ENCODE results near the gene TTC39B.

TTC39B gene

GRCh38 chr9:15310107-15310850, 3.3 kb upstream of the TTC39B start:
- H2BK120ac ChIP-seq (ENCODE audit: low read depth, low read length): no peak overlapping the region
- H3K23ac ChIP-seq (ENCODE audit: low read length in 2 of 2): no peak overlapping the region
- no peak overlapping the region for H3K4ac ChIP-seq (ENCODE audit: low read depth in 1 of 2, low read length in 2 of 2)
- H4K8ac ChIP-seq (ENCODE audit: low read length): no peak overlapping the region
- no peak overlapping the region for H2BK5ac ChIP-seq (ENCODE audit: low read depth, low read length, poor library complexity, severe bottlenecking)
- H2BK12ac ChIP-seq (ENCODE audit: low read length in 2 of 2): no peak overlapping the region
- no peak overlapping the region for H3K4me2 ChIP-seq (ENCODE audit: low read length, poor library complexity, severe bottlenecking)
- WGBS: 37% methylated on average over 2 of the region's 6 CpGs
- no peak overlapping the region for H3K27ac ChIP-seq (ENCODE audit: low read length, poor library complexity, severe bottlenecking)
- no peak overlapping the region for H3K14ac ChIP-seq (ENCODE audit: low read length in 2 of 2)
- H3K9me3 ChIP-seq (ENCODE audit: control insufficient read depth, low read length): no peaks in the 10 kb centered on the region
- H3K18ac ChIP-seq (ENCODE audit: low read depth in 1 of 2, low read length in 2 of 2): no peak overlapping the region
- peaks cover 2% of the 10 kb centered on the region for H3K4me1 ChIP-seq (ENCODE audit: control insufficient read depth, insufficient read depth, low read depth, low read length)
- no peaks in the 10 kb centered on the region for H3K27me3 ChIP-seq (ENCODE audit: control insufficient read depth in 1 of 2, insufficient read depth in 1 of 2, low read length in 2 of 2)
- no peak for DNase-seq
- no peaks in the 10 kb centered on the region for H3K36me3 ChIP-seq (ENCODE audit: control insufficient read depth in 1 of 2, insufficient read depth in 2 of 2, low read depth in 1 of 2, low read length in 2 of 2)
- H3K79me1 ChIP-seq (replicated peaks; ENCODE audit: low read length, poor library complexity, severe bottlenecking): peaks cover 3% of the 10 kb centered on the region
- H2AK5ac ChIP-seq (ENCODE audit: low read length, severe bottlenecking): no peak overlapping the region
- H4K91ac ChIP-seq (ENCODE audit: low read length): no peak overlapping the region
- no peak overlapping the region for H2AFZ ChIP-seq (ENCODE audit: low read depth, low read length)
- no peak overlapping the region for H2BK15ac ChIP-seq (ENCODE audit: low read depth, poor library complexity, severe bottlenecking)
- no peak overlapping the region for H3K4me3 ChIP-seq (ENCODE audit: insufficient read depth in 1 of 2, low read depth in 1 of 2, low read length in 2 of 2)
- H3K9ac ChIP-seq (ENCODE audit: low read length): no peak overlapping the region

- H2BK120ac ChIP-seq (ENCODE audit: low read depth, low read length): no peak overlapping the region
- WGBS: 47% methylated on average over 1 of the region's 1 CpG
- no peaks in the 10 kb centered on the region for H3K36me3 ChIP-seq (ENCODE audit: control insufficient read depth in 1 of 2, insufficient read depth in 2 of 2, low read depth in 1 of 2, low read length in 2 of 2)
- no peak overlapping the region for H2AFZ ChIP-seq (ENCODE audit: low read depth, low read length)
- no peaks in the 10 kb centered on the region for H3K9me3 ChIP-seq (ENCODE audit: control insufficient read depth, low read length)
- H3K4me1 ChIP-seq (ENCODE audit: control insufficient read depth, insufficient read depth, low read depth, low read length): peaks cover 2% of the 10 kb centered on the region
- no peak overlapping the region for H3K14ac ChIP-seq (ENCODE audit: low read length in 2 of 2)
- no peak overlapping the region for H2BK15ac ChIP-seq (ENCODE audit: low read depth, poor library complexity, severe bottlenecking)
- DNase-seq: peak; percentile 66
- H2AK5ac ChIP-seq (ENCODE audit: low read length, severe bottlenecking): no peak overlapping the region
- no peak overlapping the region for H2BK5ac ChIP-seq (ENCODE audit: low read depth, low read length, poor library complexity, severe bottlenecking)
- no peak overlapping the region for H3K9ac ChIP-seq (ENCODE audit: low read length)
- H3K79me1 ChIP-seq (replicated peaks; ENCODE audit: low read length, poor library complexity, severe bottlenecking): peaks cover 7% of the 10 kb centered on the region
- no peak overlapping the region for H4K8ac ChIP-seq (ENCODE audit: low read length)
- no peak overlapping the region for H3K4me2 ChIP-seq (ENCODE audit: low read length, poor library complexity, severe bottlenecking)
- H3K27me3 ChIP-seq (ENCODE audit: control insufficient read depth in 1 of 2, insufficient read depth in 1 of 2, low read length in 2 of 2): no peaks in the 10 kb centered on the region
- no peak overlapping the region for H3K18ac ChIP-seq (ENCODE audit: low read depth in 1 of 2, low read length in 2 of 2)
- H3K4ac ChIP-seq (ENCODE audit: low read depth in 1 of 2, low read length in 2 of 2): no peak overlapping the region
- H4K91ac ChIP-seq (ENCODE audit: low read length): no peak overlapping the region
- H3K23ac ChIP-seq (ENCODE audit: low read length in 2 of 2): no peak overlapping the region
- H3K27ac ChIP-seq (ENCODE audit: low read length, poor library complexity, severe bottlenecking): peak overlapping the region; percentile 68
- no peak overlapping the region for H3K4me3 ChIP-seq (ENCODE audit: insufficient read depth in 1 of 2, low read depth in 1 of 2, low read length in 2 of 2)
- H2BK12ac ChIP-seq (ENCODE audit: low read length in 2 of 2): no peak overlapping the region
These were observed 1.5 kb upstream of the TTC39B start for GRCh38 chr9:15308511-15308910.

- peak overlapping the region; percentile 45 for H4K8ac ChIP-seq (ENCODE audit: low read length)
- H2BK120ac ChIP-seq (ENCODE audit: low read depth, low read length): no peak overlapping the region
- no peak overlapping the region for H2BK15ac ChIP-seq (ENCODE audit: low read depth, poor library complexity, severe bottlenecking)
- WGBS: 23% methylated on average over 9 of the region's 12 CpGs
- H3K14ac ChIP-seq (ENCODE audit: low read length in 2 of 2): no peak overlapping the region
- no peak for DNase-seq
- no peaks in the 10 kb centered on the region for H3K9me3 ChIP-seq (ENCODE audit: control insufficient read depth, low read length)
- peak overlapping the region; percentile 75 for H3K9ac ChIP-seq (ENCODE audit: low read length)
- peak overlapping the region; percentile 46 for H2AFZ ChIP-seq (ENCODE audit: low read depth, low read length)
- no peaks in the 10 kb centered on the region for H3K27me3 ChIP-seq (ENCODE audit: control insufficient read depth in 1 of 2, insufficient read depth in 1 of 2, low read length in 2 of 2)
- peak overlapping the region in 1 of 2 experiments; percentile 70 for H3K18ac ChIP-seq (ENCODE audit: low read depth in 1 of 2, low read length in 2 of 2)
- H3K4me2 ChIP-seq (ENCODE audit: low read length, poor library complexity, severe bottlenecking): peak overlapping the region; percentile 69
- H3K27ac ChIP-seq (ENCODE audit: low read length, poor library complexity, severe bottlenecking): peak overlapping the region; percentile 68
- no peak overlapping the region for H2AK5ac ChIP-seq (ENCODE audit: low read length, severe bottlenecking)
- H3K4ac ChIP-seq (ENCODE audit: low read depth in 1 of 2, low read length in 2 of 2): no peak overlapping the region
- H3K79me1 ChIP-seq (replicated peaks; ENCODE audit: low read length, poor library complexity, severe bottlenecking): peaks cover 7% of the 10 kb centered on the region
- no peak overlapping the region for H4K91ac ChIP-seq (ENCODE audit: low read length)
- peak overlapping the region; percentile 92 to 96 for H3K4me3 ChIP-seq (ENCODE audit: insufficient read depth in 1 of 2, low read depth in 1 of 2, low read length in 2 of 2)
- peak overlapping the region in 1 of 2 experiments; percentile 79 for H2BK12ac ChIP-seq (ENCODE audit: low read length in 2 of 2)
- no peak overlapping the region for H3K23ac ChIP-seq (ENCODE audit: low read length in 2 of 2)
- no peak overlapping the region for H2BK5ac ChIP-seq (ENCODE audit: low read depth, low read length, poor library complexity, severe bottlenecking)
- peaks cover 2% of the 10 kb centered on the region for H3K4me1 ChIP-seq (ENCODE audit: control insufficient read depth, insufficient read depth, low read depth, low read length)
- no peaks in the 10 kb centered on the region for H3K36me3 ChIP-seq (ENCODE audit: control insufficient read depth in 1 of 2, insufficient read depth in 2 of 2, low read depth in 1 of 2, low read length in 2 of 2)
These were observed 466 bp upstream of the TTC39B start for GRCh38 chr9:15307523-15307841.

GRCh38 chr9:15306068-15306756, 804 bp downstream of the TTC39B start:
- Histone ChIP-seq H3K4ac (ENCODE audit: low read depth in 1 of 2, low read length in 2 of 2) (peak overlapping the region; percentile 11 to 81), H3K4me1 (ENCODE audit: control insufficient read depth, insufficient read depth, low read depth, low read length) (peaks cover 2% of the 10 kb centered on the region), H3K27me3 (ENCODE audit: control insufficient read depth in 1 of 2, insufficient read depth in 1 of 2, low read length in 2 of 2) (no peaks in the 10 kb centered on the region), H4K8ac (ENCODE audit: low read length) (peak overlapping the region; percentile 82), H3K36me3 (ENCODE audit: control insufficient read depth in 1 of 2, insufficient read depth in 2 of 2, low read depth in 1 of 2, low read length in 2 of 2) (no peaks in the 10 kb centered on the region), H2BK15ac (ENCODE audit: low read depth, poor library complexity, severe bottlenecking) (peak overlapping the region; percentile 80), H3K18ac (ENCODE audit: low read depth in 1 of 2, low read length in 2 of 2) (peak overlapping the region; percentile 89 to 90), H3K79me1 (replicated peaks; ENCODE audit: low read length, poor library complexity, severe bottlenecking) (peaks cover 9% of the 10 kb centered on the region), H2AK5ac (ENCODE audit: low read length, severe bottlenecking) (no peak overlapping the region), H3K9me3 (ENCODE audit: control insufficient read depth, low read length) (no peaks in the 10 kb centered on the region), H4K91ac (ENCODE audit: low read length) (peak overlapping the region; percentile 89), H3K4me2 (ENCODE audit: low read length, poor library complexity, severe bottlenecking) (peak overlapping the region; percentile 87), H3K9ac (ENCODE audit: low read length) (peak overlapping the region; percentile 89), H3K27ac (ENCODE audit: low read length, poor library complexity, severe bottlenecking) (peak overlapping the region; percentile 76), H3K23ac (ENCODE audit: low read length in 2 of 2) (peak overlapping the region in 1 of 2 experiments; percentile 79), H3K4me3 (ENCODE audit: insufficient read depth in 1 of 2, low read depth in 1 of 2, low read length in 2 of 2) (peak overlapping the region; percentile 92 to 96), H2BK120ac (ENCODE audit: low read depth, low read length) (peak overlapping the region; percentile 73), H2BK12ac (ENCODE audit: low read length in 2 of 2) (peak overlapping the region in 1 of 2 experiments; percentile 61), H2BK5ac (ENCODE audit: low read depth, low read length, poor library complexity, severe bottlenecking) (peak overlapping the region; percentile 92), H3K14ac (ENCODE audit: low read length in 2 of 2) (peak overlapping the region in 1 of 2 experiments; percentile 53), H2AFZ (ENCODE audit: low read depth, low read length) (peak overlapping the region; percentile 91)
- peak; percentile 70 for DNase-seq
- WGBS: 3% methylated on average over 32 of the region's 32 CpGs
